Stomach (tissue), 9 donors: Measurements from ENCODE around the gene CCDC71. TPM values are rescaled to one million over a fixed set of nuclear protein-coding genes. Genes with fewer than 3 reads are reported as not detected.
A peak's percentile ranks its signal among the peaks of the same experiment; 100 is the strongest.

Experiments
- DNase-seq, 2 donors: peaks; one replicate each; pipeline versions ENCODE4 v3.0.0 to v3.0.0-alpha.2; 2013 to 2019
- H3K27ac ChIP-seq, 5 donors: fragments of 200-600 bp in 4 of 5; sonication (generic) in 4 of 5; one replicate each; pipeline ENCODE4 v1.5.1; 2013 to 2019; ENCODE audit warnings: mild to moderate bottlenecking in 1 of 5, moderate library complexity in 1 of 5
- H3K27me3 ChIP-seq, 3 donors: fragments of 200-600 bp; sonication (generic); one replicate each; pipeline ENCODE4 v1.5.1; 2017 to 2019; ENCODE audit warnings: mixed run types in 1 of 3
- H3K36me3 ChIP-seq, 4 donors: fragments of 200-600 bp; sonication (generic); 1 replicate in 3 of 4; 2 replicates in 1 of 4; pipeline ENCODE4 v1.5.1; 2016 to 2019
- H3K4me1 ChIP-seq, 4 donors: fragments of 200-600 bp; sonication (generic); one replicate each; pipeline ENCODE4 v1.5.1; 2016 to 2019
- H3K4me3 ChIP-seq, 4 donors: fragments of 200-600 bp; sonication (generic) in 3 of 4; one replicate each; pipeline ENCODE4 v1.5.1; 2016 to 2019; ENCODE audit warnings: mild to moderate bottlenecking in 1 of 4
- H3K9me3 ChIP-seq, 4 donors: fragments of 200-600 bp; sonication (generic); one replicate each; pipeline ENCODE4 v1.5.1; 2016 to 2019
- EP300 ChIP-seq: sonication (generic); formaldehyde crosslinking; IDR thresholded peaks from one replicate; pipeline ENCODE4 v1.6.1; 2017; ENCODE audit warnings: antibody characterized with exemption
- POLR2A ChIP-seq, 4 donors: fragments of 450-650 bp; IDR thresholded peaks; one replicate each; pipeline ENCODE4 v1.6.1; 2016; ENCODE audit warnings: antibody characterized with exemption in 4 of 4, control low read depth in 2 of 4, mild to moderate bottlenecking in 1 of 4, moderate library complexity in 1 of 4
- POLR2AphosphoS5 ChIP-seq, 3 donors: sonication (generic); formaldehyde crosslinking; IDR thresholded peaks; one replicate each; pipeline ENCODE4 v1.6.1; 2016; ENCODE audit warnings: antibody characterized with exemption in 3 of 3
- whole genome bisulfite sequencing, 5 donors: extraction: QIAGEN DNeasy Blood & Tissue Kit in 3 of 5; methylation state at CpG; one replicate each; pipeline versions ENCODE4 v1.1.5 to v1.1.7; 2013 to 2018; 5-methylcytosine and 5-hydroxymethylcytosine counted together
- intact Hi-C: fragments of 100-400 bp; cut with DNase I; formaldehyde crosslinking; loops from one replicate; pipeline ENCODE4 v1.15.1; 2023; ENCODE audit warnings: low total_unique reads
- polyA plus RNA-seq, 3 donors: library from polyadenylated mRNA; stranded (reverse); fragments of 200-250 nt; gene quantifications; one replicate each; pipeline ENCODE4 v1.2.3, GENCODE V29; 2013
- total RNA-seq, 5 donors: library from RNA; depleted of rRNA; stranded (reverse); fragments of >200 nt; gene quantifications; one replicate each; pipeline versions ENCODE4 v1.1.0 to v1.2.3, GENCODE V29; 2014 to 2016
- TF ChIP-seq, protein P1 (sequence below), 7 experiments: fragments of 450-650 bp in 4 of 7; fragments of 200-600 bp in 3 of 7; sonication (generic) in 3 of 7; IDR thresholded peaks; one replicate each; pipeline ENCODE4 v1.5.1; 2016 to 2019; ENCODE audit warnings: antibody characterized with exemption in 7 of 7, control low read depth in 2 of 7, mild to moderate bottlenecking in 1 of 7
- donor health status: healthy with polysubstance abuse.
- donor health status: Bipolar disorder and iron deficiency.
- donor health status: healthy.

The CCDC71 gene
- total and polyA plus RNA-seq, 8 donors, result 2.3 to 22.6 (median 12.7) TPM

DNA sequence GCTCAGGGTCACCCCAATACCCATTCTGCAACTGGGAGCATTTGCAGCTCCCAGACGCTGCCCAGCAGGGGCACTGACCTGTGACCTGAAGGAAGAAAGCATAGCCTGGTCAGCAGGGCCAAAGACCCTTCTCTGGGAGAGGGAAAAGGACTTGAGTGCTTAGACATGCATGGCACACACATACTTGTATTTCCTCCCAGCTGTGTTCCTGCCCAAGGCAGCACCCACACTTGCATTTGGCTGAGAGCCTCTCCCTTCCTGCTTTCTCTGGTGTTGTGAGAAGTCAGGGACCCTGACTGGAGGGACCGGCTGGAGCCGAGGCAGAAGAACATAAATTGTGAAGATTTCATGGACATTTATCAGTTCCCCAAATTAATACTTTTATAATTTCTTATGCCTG is 26.1 kb downstream of the CCDC71 start:
- 68 to 79% (median 74%) methylated on average over 3 of the region's 3 CpGs for WGBS, 5 donors
- H3K9me3 ChIP-seq, result peaks cover 0 to 5% (median 0%) of the 10 kb centered on the region in 4 donors
- DNase-seq, result no peak
- H3K4me3 ChIP-seq, result no peak overlapping the region
- peaks cover 0 to 17% (median 6%) of the 10 kb centered on the region in 3 donors for H3K27me3 ChIP-seq
- intact Hi-C loops, result no loop called here
- TF ChIP-seq, protein P1, sequence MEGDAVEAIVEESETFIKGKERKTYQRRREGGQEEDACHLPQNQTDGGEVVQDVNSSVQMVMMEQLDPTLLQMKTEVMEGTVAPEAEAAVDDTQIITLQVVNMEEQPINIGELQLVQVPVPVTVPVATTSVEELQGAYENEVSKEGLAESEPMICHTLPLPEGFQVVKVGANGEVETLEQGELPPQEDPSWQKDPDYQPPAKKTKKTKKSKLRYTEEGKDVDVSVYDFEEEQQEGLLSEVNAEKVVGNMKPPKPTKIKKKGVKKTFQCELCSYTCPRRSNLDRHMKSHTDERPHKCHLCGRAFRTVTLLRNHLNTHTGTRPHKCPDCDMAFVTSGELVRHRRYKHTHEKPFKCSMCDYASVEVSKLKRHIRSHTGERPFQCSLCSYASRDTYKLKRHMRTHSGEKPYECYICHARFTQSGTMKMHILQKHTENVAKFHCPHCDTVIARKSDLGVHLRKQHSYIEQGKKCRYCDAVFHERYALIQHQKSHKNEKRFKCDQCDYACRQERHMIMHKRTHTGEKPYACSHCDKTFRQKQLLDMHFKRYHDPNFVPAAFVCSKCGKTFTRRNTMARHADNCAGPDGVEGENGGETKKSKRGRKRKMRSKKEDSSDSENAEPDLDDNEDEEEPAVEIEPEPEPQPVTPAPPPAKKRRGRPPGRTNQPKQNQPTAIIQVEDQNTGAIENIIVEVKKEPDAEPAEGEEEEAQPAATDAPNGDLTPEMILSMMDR (IDR thresholded peaks at IDR 0.05), result no peak
- TF ChIP-seq POLR2AphosphoS5 (IDR thresholded peaks at IDR 0.05) (no peak), POLR2A (IDR thresholded peaks at IDR 0.05) (no peak), EP300 (no peak)
- H3K27ac ChIP-seq, result no peak overlapping the region
- H3K36me3 ChIP-seq, result no peaks in the 10 kb centered on the region
- no peaks in the 10 kb centered on the region for H3K4me1 ChIP-seq

DNA sequence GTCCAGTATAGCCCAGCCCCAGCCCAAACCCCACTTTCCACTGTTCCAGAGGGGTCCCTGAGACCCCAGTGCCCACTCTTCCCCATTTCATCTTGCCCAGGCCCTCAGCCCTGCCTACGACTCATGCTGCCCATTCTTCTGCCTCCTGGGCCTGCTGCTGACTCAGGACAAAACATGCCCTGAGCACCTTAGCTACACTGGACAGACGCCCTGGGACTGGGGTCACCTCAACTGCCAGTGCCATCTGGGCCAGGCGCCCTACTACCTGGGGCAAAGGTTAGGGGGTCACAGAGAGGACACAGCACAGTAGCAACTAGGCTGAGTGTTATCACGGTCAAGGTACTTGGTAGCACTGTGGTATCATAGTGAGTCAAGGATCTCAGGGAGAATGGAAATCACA is 30.6 kb downstream of the CCDC71 start:
- peaks cover 12 to 39% (median 33%) of the 10 kb centered on the region in 4 donors for H3K4me1 ChIP-seq
- intact Hi-C loops, result no loop called here
- no peak overlapping the region for H3K27ac ChIP-seq

DNA sequence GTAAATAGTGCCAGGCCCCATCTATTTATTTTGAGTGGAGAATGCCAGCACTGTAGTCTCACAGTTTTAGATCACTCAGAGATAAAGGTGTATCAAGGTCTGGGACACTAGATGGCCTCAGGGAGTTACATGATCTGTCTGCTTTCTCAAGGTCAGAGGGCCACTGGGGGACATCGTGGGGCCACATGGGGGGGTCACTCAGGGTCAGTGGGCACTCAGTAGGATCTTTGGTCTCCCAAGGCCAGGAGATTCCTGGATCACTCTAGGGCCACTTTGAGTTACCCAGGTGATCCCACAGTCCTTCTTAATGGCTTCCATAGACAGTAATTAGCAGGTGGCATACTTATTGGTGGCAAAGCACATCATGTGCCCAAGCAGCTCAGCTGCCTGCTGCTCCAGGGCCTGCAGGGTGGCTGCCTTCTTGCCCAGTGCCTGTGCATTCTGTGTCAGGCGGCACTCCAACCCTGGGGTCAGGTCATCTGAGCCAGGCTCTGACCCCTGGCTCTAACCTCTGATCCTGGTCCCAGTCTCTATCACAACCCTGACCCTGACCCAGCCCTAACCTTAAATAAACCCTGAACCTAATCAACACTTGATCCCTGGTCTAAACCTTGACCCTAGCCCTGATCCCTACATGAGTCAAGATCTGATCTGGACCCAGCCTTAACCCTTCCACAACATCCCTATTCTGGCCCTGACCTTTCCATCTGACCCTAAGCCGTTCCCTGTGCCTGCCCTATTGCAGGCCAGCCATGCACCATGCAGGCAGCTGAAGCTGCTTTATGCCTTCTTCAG is 31.5 kb downstream of the CCDC71 start:
- Histone ChIP-seq H3K27me3 (peaks cover 0 to 11% (median 6%) of the 10 kb centered on the region in 3 donors), H3K27ac (peak overlapping the region in 1 of 5 donors; percentile 18), H3K4me1 (peaks cover 18 to 46% (median 39%) of the 10 kb centered on the region in 4 donors), H3K4me3 (peak overlapping the region in 1 of 4 donors; percentile 74), H3K36me3 (peaks cover 12 to 15% (median 14%) of the 10 kb centered on the region in 4 donors), H3K9me3 (no peaks in the 10 kb centered on the region)
- 53 to 71% (median 62%) methylated on average over 3 of the region's 3 CpGs for WGBS, 5 donors
- DNase-seq, result no peak
- TF ChIP-seq EP300 (no peak), POLR2A (IDR thresholded peaks at IDR 0.05) (no peak), POLR2AphosphoS5 (IDR thresholded peaks at IDR 0.05) (no peak)
- TF ChIP-seq, protein P1 (IDR thresholded peaks at IDR 0.05), result no peak
- intact Hi-C loops, result no loop called here

More for the DNA sequence above, 30.6 kb downstream of the CCDC71 start:
- no peaks in the 10 kb centered on the region for H3K9me3 ChIP-seq
- WGBS, 5 donors, result 65 to 79% (median 68%) methylated on average over 4 of the region's 4 CpGs
- H3K36me3 ChIP-seq, result peaks cover 4 to 7% (median 6%) of the 10 kb centered on the region in 4 donors
- TF ChIP-seq EP300, result no peak
- no peak for TF ChIP-seq POLR2AphosphoS5 (IDR thresholded peaks at IDR 0.05)
- no peak for TF ChIP-seq POLR2A (IDR thresholded peaks at IDR 0.05)
- H3K27me3 ChIP-seq, result peaks cover 0 to 17% (median 6%) of the 10 kb centered on the region in 3 donors
- no peak overlapping the region for H3K4me3 ChIP-seq
- no peak for DNase-seq

DNA sequence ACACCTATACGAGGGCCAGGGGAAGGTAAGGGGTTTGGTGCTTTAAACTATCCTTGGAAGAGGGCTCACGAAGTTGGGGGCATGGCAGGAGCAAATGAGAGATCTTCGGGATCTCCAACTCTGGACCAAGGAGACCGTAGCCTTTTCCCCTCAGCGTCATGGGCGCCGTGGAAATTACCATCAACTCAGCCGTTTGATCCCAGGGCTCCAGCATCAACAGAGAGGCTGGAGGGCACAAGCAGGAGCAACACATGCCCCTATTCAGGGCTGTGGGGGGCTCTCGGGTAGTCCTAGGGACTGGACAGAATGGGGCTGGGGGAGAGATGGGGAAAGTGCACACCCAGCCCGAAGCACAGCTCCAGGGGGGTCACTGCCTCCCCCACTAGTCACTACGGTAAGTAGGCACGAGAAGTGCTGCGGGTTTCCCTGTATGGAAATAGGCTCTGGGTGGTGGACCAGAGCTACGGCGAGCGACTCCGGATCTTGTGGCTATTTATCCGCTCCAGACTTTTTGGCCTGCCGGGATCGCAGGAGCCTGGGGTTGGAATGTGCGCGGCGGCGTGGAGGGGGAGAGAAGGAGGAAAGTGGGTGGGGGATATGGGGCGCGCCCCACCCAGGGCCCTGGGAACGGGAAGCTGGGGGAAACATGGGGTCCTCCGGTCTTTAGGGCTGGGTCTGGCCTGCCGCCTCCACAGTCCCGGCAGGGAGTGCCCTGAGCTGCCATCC is 32.7 kb downstream of the CCDC71 start:
- Histone ChIP-seq H3K4me1 (peaks cover 18 to 52% (median 42%) of the 10 kb centered on the region in 4 donors), H3K27me3 (peaks cover 0 to 10% (median 6%) of the 10 kb centered on the region in 3 donors), H3K4me3 (peak overlapping the region; percentile 65 to 79 (median 72)), H3K9me3 (no peaks in the 10 kb centered on the region), H3K36me3 (peaks cover 23 to 28% (median 27%) of the 10 kb centered on the region in 4 donors), H3K27ac (peak overlapping the region; percentile 83 to 88 (median 88))
- 3 to 6% (median 5%) methylated on average over 15 to 30 of the region's 30 CpGs for WGBS, 5 donors
- intact Hi-C loops, result no loop called here
- DNase-seq, result peak; percentile 87 to 96
- TF ChIP-seq POLR2A (IDR thresholded peaks at IDR 0.05) (no peak), POLR2AphosphoS5 (IDR thresholded peaks at IDR 0.05) (peak in 2 of 3 donors; percentile 57 to 65)
